Stimulated activated naive CD8-positive, alpha-beta T cell treated with anti-CD3 and anti-CD28 coated beads, Interleukin-15, amount 100 ng/mL, for 72 hours (primary cell): ENCODE data around the gene NBL1.

Experiments
- ATAC-seq: fragments of 150-1000 bp; cut with Tn5 transposase; 2 replicates; pipeline ENCODE4 v1.10.0; 2021; ENCODE audit warnings: mild to moderate bottlenecking, moderate library complexity
- DNase-seq, 2 donors: peaks; one replicate each; pipeline ENCODE4 v3.0.0; 2021 to 2022
- H3K27ac Mint-ChIP-seq, 2 donors: one replicate each; pipeline ENCODE4 v1.8.0; 2022; ENCODE audit warnings: mild to moderate bottlenecking in 2 of 2, mixed read lengths in 2 of 2, moderate library complexity in 2 of 2
- H3K27me3 Mint-ChIP-seq: one replicate; pipeline ENCODE4 v1.8.0; 2022; ENCODE audit warnings: mixed read lengths
- H3K4me1 Mint-ChIP-seq: one replicate; pipeline ENCODE4 v1.8.0; 2022; ENCODE audit warnings: mild to moderate bottlenecking, mixed read lengths
- H3K4me3 Mint-ChIP-seq, 2 donors: one replicate each; pipeline ENCODE4 v1.8.0; 2022; ENCODE audit warnings: mild to moderate bottlenecking in 2 of 2, mixed read lengths in 2 of 2, moderate library complexity in 1 of 2
- H3K9me3 Mint-ChIP-seq, 2 donors: one replicate each; pipeline ENCODE4 v1.8.0; 2022; ENCODE audit warnings: mixed read lengths in 2 of 2

The NBL1 gene

DNA sequence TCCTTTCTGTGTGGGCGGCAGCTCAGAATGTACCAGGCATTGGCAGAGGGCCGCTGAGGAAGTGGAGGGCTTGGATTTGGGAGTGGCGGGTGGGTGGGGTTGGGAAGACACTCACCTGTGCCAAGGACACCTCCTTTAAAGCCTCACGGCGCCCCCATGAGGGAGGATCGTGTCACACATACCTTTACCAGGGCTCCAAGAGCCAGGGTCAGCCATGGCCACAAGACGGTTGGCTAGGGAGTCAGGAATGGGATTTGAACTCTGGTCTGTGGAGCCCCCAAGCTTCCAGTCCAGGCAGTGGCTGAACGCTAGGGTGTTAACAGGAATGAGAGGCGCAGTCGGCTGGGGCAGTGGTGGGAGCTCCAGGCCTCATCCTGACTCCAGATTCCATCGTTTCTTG lies 4.6 kb downstream of the NBL1 start:
- Mint-ChIP-seq H3K27ac (no peak overlapping the region), H3K9me3 (no peaks in the 10 kb centered on the region), H3K4me1 (peaks cover 67% of the 10 kb centered on the region), H3K27me3 (no peaks in the 10 kb centered on the region), H3K4me3 (no peak overlapping the region)
- no peak for DNase-seq
- ATAC-seq = no peak

DNA sequence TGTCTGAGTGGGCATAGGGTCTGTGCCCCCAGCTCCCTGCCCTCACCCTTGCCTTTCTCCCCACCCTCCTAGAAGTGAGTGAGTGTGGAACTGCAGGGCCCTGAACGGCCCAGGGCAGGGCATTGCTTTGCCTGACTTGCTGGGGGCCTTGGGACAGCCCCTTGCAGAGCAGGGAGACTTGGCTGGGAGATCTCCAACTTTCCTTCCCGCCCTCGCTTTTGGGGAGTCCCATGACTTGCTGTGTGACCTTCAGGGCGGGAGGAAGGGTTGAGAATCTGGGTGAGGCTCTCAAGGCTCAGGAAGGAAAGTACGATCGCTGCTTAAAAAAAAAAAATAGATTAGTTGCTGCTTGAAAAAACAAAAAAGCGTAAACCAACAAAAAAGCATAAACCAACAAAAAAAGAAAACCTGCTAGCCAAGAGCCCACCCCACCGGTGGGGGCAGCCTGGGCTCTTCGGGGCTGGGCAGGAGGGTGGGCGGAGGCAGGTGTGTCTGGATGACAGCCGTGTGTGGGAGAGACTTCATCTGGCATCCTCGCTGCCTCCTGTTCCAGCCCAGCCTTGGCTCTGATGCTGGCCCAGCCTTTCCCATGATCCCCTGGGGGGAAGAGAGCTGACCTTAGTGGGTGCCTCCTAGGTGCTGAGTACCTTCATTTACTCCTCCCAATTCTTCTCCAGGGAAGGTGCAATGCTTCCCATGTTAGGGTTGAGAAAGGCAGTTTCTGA lies 6.5 kb downstream of the NBL1 start:
- ATAC-seq = no peak
- Mint-ChIP-seq H3K4me3 (peak overlapping the region in 1 of 2 donors; percentile 49), H3K9me3 (no peaks in the 10 kb centered on the region), H3K4me1 (peaks cover 68% of the 10 kb centered on the region), H3K27ac (peak overlapping the region in 1 of 2 donors; percentile 19), H3K27me3 (no peaks in the 10 kb centered on the region)
- no peak for DNase-seq

DNA sequence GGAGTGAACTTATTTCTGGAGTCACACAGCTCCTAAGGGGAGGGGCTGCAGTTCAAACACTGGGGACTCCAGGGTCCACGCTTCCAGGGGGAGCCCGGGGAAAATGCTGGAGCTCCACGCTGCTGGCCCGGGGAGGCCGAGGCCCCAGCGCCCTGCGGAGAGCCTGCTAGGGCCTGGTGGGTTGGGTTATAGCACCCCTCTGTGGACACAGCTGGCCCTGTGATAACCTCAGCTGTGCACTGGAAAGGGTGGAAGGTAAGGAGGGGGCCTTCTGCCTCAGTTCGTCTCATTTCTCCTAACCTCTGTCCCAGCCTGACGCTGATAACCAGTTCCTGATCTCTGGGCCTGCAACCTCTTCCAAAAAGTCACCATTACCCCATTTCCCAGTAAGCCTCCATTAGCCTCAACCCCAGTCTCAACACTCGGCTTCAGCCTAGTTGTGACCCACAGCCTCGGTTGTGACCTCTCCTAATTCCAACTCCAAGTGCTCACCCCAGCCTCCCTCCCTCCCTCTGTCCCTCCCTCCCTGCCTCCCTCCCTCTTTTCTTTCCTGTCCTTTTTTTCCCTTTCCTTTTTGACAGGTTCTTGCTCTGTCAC lies 7.1 kb downstream of the NBL1 start:
- no peak overlapping the region for H3K27ac Mint-ChIP-seq
- ATAC-seq (peak; percentile 80), DNase-seq (peak; percentile 54 to 57)
- H3K27me3 Mint-ChIP-seq = no peaks in the 10 kb centered on the region
- H3K9me3 Mint-ChIP-seq = no peaks in the 10 kb centered on the region
- H3K4me1 Mint-ChIP-seq = peaks cover 62% of the 10 kb centered on the region
- no peak overlapping the region for H3K4me3 Mint-ChIP-seq

DNA sequence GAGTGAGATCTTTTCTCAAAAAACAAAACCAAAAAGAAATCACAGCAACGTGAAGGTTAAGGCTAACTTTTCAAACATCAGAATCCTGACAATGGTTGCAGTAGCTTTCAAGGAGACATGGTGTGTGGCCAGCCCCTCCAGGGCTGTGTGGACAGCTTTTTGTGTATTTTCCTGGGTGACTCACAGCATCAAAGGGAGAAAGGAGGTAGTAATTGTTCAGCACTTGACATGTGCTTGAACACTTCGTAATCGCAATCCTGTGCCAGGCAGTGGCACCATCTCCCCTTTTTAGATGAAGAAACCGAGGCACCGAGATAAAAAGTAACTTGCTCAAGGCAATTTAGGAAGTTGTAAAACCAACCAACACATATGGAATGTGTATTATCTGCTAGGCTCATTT lies 10.3 kb downstream of the NBL1 start:
- ATAC-seq (no peak), DNase-seq (no peak)
- peaks cover 38% of the 10 kb centered on the region for H3K4me1 Mint-ChIP-seq
- H3K27ac Mint-ChIP-seq = no peak overlapping the region
- no peak overlapping the region for H3K4me3 Mint-ChIP-seq
- H3K27me3 Mint-ChIP-seq = peaks cover under 1% of the 10 kb centered on the region
- no peaks in the 10 kb centered on the region for H3K9me3 Mint-ChIP-seq

DNA sequence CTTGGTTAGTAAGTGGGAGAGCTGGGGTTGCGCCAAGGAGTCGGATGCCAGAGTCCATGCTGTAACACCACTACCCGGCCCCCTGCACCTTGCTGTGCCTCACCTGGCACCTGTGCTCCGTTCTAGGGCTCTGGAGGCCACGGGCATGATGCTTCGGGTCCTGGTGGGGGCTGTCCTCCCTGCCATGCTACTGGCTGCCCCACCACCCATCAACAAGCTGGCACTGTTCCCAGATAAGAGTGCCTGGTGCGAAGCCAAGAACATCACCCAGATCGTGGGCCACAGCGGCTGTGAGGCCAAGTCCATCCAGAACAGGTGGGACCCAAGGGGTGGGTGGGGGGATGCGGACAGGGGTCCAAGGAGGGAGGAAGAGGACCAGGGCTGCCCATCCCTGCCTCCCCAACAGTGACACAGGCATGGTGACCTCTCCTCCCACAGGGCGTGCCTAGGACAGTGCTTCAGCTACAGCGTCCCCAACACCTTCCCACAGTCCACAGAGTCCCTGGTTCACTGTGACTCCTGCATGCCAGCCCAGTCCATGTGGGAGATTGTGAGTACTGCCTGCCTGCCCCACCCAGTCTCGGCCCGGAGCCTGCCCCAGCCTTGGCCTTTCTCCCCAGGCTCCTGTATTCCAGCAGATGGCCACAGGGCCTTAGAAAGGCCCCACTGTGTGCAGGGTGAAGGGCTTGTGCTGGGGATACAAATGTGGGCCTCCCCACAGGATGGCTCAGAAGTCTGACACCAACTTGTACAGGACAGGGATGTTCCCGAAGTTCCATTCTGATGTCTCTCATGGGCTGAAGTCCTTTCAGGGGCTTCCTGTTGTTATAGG lies 11.0 kb downstream of the NBL1 start:
- H3K27ac Mint-ChIP-seq = no peak overlapping the region

DNA sequence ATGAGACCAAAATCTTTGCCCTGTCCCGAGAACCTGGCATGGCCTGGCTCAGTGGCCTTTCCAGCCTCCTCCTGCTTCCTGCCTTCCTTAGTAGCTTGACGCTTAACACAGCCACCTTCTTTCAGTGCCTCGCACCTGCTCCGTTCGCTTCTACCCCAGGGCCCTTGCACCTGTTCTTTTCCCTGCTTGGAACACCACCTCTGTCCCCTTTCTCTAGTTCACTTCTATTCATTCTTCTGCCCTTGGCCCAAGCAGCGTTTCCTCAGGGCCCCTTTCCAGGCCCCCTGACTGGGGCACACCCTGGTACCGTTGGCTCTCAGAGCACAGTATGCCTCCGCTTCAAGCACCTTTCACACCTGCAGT lies 11.6 kb downstream of the NBL1 start:
- Mint-ChIP-seq H3K27ac (no peak overlapping the region), H3K9me3 (no peaks in the 10 kb centered on the region), H3K4me3 (no peak overlapping the region), H3K27me3 (peaks cover 12% of the 10 kb centered on the region), H3K4me1 (peaks cover 33% of the 10 kb centered on the region)
- ATAC-seq (no peak), DNase-seq (no peak)

More for the DNA sequence above, 11.0 kb downstream of the NBL1 start:
- Mint-ChIP-seq H3K9me3 (no peaks in the 10 kb centered on the region), H3K4me3 (no peak overlapping the region), H3K4me1 (peaks cover 39% of the 10 kb centered on the region), H3K27me3 (peaks cover 8% of the 10 kb centered on the region)
- ATAC-seq (no peak), DNase-seq (no peak)

DNA sequence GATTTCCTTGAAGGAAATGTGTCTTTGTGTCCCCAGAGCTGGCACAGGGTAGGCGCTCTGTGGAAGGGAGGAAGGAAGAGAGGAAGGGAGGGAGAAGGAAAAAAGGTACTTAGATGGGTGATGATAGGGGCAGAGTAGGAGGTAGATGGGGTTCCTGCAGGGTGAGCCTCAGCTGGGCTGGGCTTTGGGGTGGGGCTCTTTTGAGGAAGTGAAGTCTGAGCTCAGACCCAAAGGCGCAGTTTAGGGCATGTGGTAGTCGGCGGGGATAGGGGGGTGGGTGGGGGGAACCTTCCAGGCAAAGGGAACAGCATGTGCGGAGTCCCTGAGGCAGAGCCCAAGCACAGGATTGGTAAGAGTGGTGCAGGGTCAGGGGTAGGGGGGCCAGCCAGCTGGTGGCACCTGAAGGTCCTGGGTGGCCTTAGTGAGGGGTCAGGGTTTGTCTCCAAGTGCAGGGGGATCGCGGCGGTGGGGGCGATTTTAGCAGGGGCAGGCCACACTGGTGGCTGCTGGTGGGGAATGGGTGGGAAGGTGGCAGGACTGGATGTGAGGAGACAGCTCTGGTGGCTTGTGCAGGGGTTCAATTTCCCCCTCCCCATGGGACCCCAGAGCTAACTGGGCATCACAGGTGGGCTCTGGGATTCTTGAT lies 12.1 kb downstream of the NBL1 start:
- DNase-seq (no peak), ATAC-seq (no peak)
- H3K27me3 Mint-ChIP-seq = peaks cover 17% of the 10 kb centered on the region
- H3K27ac Mint-ChIP-seq = no peak overlapping the region
- H3K4me1 Mint-ChIP-seq = peaks cover 27% of the 10 kb centered on the region
- no peaks in the 10 kb centered on the region for H3K9me3 Mint-ChIP-seq
- no peak overlapping the region for H3K4me3 Mint-ChIP-seq

DNA sequence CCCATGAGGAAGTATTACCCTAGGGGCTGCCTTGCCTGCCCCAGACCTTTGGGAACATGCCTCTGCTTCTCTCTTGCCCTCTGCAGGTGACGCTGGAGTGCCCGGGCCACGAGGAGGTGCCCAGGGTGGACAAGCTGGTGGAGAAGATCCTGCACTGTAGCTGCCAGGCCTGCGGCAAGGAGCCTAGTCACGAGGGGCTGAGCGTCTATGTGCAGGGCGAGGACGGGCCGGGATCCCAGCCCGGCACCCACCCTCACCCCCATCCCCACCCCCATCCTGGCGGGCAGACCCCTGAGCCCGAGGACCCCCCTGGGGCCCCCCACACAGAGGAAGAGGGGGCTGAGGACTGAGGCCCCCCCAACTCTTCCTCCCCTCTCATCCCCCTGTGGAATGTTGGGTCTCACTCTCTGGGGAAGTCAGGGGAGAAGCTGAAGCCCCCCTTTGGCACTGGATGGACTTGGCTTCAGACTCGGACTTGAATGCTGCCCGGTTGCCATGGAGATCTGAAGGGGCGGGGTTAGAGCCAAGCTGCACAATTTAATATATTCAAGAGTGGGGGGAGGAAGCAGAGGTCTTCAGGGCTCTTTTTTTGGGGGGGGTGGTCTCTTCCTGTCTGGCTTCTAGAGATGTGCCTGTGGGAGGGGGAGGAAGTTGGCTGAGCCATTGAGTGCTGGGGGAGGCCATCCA lies 12.8 kb downstream of the NBL1 start:
- no peak for ATAC-seq
- no peak overlapping the region for H3K4me3 Mint-ChIP-seq
- peaks cover 19% of the 10 kb centered on the region for H3K27me3 Mint-ChIP-seq
- H3K4me1 Mint-ChIP-seq = peaks cover 21% of the 10 kb centered on the region
- no peak overlapping the region for H3K27ac Mint-ChIP-seq
- no peak for DNase-seq
- no peaks in the 10 kb centered on the region for H3K9me3 Mint-ChIP-seq

DNA sequence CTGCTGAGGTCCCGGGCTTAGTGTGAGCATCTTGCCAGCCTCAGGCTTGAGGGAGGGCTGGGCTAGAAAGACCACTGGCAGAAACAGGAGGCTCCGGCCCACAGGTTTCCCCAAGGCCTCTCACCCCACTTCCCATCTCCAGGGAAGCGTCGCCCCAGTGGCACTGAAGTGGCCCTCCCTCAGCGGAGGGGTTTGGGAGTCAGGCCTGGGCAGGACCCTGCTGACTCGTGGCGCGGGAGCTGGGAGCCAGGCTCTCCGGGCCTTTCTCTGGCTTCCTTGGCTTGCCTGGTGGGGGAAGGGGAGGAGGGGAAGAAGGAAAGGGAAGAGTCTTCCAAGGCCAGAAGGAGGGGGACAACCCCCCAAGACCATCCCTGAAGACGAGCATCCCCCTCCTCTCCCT lies 13.4 kb downstream of the NBL1 start:
- no peak overlapping the region for H3K27ac Mint-ChIP-seq
- no peak overlapping the region for H3K4me3 Mint-ChIP-seq
- ATAC-seq (no peak), DNase-seq (no peak)
- peaks cover 19% of the 10 kb centered on the region for H3K4me1 Mint-ChIP-seq
- H3K9me3 Mint-ChIP-seq = no peaks in the 10 kb centered on the region
- H3K27me3 Mint-ChIP-seq = peaks cover 20% of the 10 kb centered on the region

DNA sequence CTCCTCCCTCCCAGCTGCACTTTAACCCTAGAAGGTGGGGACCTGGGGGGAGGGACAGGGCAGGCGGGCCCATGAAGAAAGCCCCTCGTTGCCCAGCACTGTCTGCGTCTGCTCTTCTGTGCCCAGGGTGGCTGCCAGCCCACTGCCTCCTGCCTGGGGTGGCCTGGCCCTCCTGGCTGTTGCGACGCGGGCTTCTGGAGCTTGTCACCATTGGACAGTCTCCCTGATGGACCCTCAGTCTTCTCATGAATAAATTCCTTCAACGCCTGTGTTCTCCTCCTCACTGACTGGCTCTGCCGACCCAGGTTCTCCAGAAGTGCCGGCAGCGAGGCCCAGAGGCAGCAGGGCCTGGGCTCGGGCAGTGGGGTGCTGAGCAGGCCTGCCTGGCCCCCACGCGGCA lies 14.1 kb downstream of the NBL1 start:
- H3K27ac Mint-ChIP-seq = no peak overlapping the region
- peaks cover 27% of the 10 kb centered on the region for H3K27me3 Mint-ChIP-seq
- H3K9me3 Mint-ChIP-seq = no peaks in the 10 kb centered on the region
- no peak overlapping the region for H3K4me3 Mint-ChIP-seq
- DNase-seq (no peak), ATAC-seq (no peak)
- peaks cover 19% of the 10 kb centered on the region for H3K4me1 Mint-ChIP-seq

DNA sequence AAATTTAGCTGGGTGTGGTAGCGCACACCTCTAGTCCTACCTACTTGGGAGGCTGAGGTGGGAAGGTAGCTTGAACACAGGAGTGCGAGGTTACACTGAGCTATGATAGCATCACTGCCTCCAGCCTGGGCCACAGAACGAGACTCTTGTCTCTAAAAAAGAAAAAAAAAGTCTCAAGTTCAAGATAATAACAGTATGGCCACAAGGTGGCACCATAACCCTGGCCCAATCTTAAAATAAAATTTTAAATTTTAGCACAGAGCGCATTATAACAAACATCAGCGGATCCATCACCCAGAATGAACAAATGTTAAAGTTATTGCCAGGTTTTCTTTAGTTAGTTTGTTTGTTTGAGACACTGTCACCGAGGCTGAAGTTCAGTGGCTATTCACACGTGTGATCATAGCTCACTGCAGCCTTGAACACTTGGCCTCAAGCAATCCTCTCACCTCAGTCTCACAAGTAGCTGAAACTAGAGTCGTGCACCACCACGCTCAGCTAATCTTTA lies 17.7 kb downstream of the NBL1 start:
- Mint-ChIP-seq H3K27ac (no peak overlapping the region), H3K9me3 (no peaks in the 10 kb centered on the region), H3K4me1 (peaks cover 23% of the 10 kb centered on the region), H3K27me3 (peaks cover 59% of the 10 kb centered on the region), H3K4me3 (no peak overlapping the region)
- ATAC-seq = no peak
- peak; percentile 28 to 38 for DNase-seq

DNA sequence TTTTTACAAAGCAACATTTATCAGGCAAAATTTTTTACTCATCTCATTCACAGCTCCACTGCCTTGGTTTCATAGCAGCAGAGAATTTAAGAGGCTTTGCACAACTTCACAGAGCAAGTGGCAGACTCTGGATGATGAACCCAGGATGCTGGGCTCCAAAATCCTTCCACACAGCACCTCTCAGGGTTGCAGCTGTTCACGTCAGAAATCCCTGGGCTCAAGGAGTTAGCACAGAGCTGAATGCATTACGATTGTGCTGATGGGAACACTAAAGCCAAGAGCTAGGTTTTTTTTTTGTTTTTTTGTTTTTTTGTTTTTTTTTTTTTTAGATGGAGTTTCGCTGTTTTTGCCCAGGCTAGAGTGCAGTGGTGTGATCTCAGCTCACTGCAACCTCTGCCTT lies 18.2 kb downstream of the NBL1 start:
- DNase-seq (no peak), ATAC-seq (no peak)
- no peak overlapping the region for H3K4me3 Mint-ChIP-seq
- H3K27me3 Mint-ChIP-seq = peaks cover 65% of the 10 kb centered on the region
- H3K4me1 Mint-ChIP-seq = peaks cover 23% of the 10 kb centered on the region
- no peaks in the 10 kb centered on the region for H3K9me3 Mint-ChIP-seq
- no peak overlapping the region for H3K27ac Mint-ChIP-seq

DNA sequence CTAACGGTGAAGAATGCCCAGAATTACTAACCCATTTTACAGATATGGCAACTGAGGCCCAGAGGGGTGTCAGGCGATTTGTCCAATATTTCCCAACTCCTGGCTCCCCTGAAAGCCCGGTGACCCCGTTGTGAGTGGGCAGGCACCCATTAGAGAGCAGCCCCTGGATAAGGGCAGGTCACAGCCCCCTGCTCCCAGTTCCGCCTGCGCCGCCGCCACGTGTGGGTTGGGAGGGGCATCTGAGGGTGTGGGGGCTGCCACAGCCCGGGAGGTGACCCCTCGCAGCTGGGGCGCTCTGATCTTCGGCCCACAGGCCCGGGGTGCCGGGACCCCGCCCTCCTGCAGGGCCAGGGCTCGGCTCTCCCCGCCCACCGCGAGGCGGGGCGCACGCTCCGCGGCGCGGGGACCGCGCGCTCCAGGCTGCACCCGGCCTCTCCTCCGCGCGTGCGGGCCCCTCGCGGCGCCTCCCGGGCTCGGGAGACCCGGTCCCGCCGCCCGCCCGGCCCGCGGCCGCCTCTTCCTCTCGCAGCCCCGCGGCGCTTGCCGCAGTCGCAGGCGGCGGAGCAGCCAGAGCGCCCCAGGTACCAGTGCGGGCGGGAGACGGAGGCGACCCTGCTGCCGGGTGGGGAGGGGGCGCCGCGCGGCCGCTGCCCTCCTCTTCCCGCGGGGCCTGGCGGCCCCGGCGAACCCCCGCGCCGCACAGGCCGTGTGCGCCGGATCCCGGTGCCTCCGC lies 20.5 kb downstream of the NBL1 start, which contains the start of gene HTR6:
TSS of gene HTR6 (plus strand) at position 423 of the 733 bp plus-strand sequence. CDS start 879 bp downstream, outside the sequence.
- Mint-ChIP-seq H3K27ac (peak within 1 kb of the TSS in 1 of 2 donors; percentile 84), H3K27me3 (peaks cover 78% of the 10 kb centered on the region), H3K4me3 (peak within 1 kb of the TSS; percentile 77 to 79), H3K4me1 (peaks cover 16% of the 10 kb centered on the region), H3K9me3 (no peaks in the 10 kb centered on the region)
- DNase-seq (no peak), ATAC-seq (peak; percentile 43)

DNA sequence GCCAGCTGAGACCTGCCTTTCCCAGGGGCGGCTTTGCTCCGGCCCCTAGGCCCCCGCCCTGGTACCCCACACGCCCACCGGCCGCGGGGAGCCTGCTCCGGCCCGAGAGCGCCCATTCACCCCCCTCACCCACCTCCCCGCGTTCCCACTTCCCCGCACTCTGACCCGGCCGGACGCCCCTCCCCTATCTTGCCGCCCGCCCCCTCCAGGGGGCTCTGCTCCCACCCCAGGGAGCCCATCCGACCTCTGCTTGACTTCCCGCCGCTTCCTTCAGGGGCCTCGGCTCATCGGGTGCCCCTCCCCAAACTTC lies 21.0 kb downstream of the NBL1 start:
- ATAC-seq = peak; percentile 44
- H3K9me3 Mint-ChIP-seq = no peaks in the 10 kb centered on the region
- H3K4me3 Mint-ChIP-seq = peak overlapping the region; percentile 76 to 77
- no peak for DNase-seq
- peaks cover 12% of the 10 kb centered on the region for H3K4me1 Mint-ChIP-seq
- H3K27me3 Mint-ChIP-seq = peaks cover 78% of the 10 kb centered on the region
- H3K27ac Mint-ChIP-seq = peak overlapping the region in 1 of 2 donors; percentile 84
